Measurements from ENCODE around the gene GALNT2. TPM values are rescaled to one million over a fixed set of nuclear protein-coding genes. Genes with fewer than 3 reads are reported as not detected.

The GALNT2 gene
- total RNA-seq, 1 donor from 2014 or later, result 41.3 TPM

- intact Hi-C loops (cut with micrococcal nuclease), result no loop called here
Observed at GRCh38 chr1:230156536-230156935, 89.5 kb downstream of the GALNT2 start.

DNA sequence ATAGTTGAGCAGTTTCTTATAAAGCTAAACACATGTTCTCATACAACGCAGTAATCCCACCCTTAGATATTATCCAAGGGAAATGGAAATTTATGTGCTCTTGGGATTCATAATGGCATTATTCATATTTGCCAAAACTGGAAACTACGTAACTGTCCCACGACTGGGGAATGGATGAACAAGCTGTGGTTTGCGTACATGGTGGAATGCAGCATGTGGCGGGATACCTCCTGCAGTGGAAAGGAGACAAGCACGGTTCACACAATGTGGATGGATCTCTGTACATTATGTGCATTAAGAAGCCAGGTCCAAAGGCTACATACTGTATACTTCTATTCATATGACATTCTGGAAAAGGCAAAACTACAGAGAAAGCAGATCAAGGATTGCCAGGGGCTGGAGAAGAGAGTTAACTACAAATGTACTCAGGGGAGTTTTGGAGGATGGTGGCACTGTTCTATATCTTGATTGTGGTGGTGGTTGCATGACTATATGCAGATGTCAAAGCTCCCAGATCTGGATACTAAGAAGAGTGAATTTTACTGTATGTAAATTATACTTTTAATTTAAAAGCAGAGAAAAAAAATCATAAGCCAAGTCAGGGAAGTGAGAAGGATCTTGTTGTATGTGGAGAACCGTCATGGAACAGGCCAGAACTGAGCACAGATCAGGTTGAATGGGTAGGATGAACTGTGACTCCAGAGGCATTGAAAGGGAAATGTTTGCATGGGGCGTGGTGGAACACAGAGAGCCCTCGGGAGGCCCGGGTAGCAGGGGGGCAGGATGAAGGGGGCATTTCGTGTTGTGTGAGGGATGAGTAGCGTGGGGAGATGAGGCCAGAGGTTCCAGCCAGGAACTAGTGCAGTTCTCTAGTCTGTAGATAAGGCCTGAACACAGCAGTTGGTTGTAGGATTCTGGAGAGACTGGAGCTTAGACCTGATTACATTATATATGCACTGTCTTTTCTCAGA is 90.7 kb downstream of the GALNT2 start:
- intact Hi-C loops (cut with micrococcal nuclease), result no loop called here

DNA sequence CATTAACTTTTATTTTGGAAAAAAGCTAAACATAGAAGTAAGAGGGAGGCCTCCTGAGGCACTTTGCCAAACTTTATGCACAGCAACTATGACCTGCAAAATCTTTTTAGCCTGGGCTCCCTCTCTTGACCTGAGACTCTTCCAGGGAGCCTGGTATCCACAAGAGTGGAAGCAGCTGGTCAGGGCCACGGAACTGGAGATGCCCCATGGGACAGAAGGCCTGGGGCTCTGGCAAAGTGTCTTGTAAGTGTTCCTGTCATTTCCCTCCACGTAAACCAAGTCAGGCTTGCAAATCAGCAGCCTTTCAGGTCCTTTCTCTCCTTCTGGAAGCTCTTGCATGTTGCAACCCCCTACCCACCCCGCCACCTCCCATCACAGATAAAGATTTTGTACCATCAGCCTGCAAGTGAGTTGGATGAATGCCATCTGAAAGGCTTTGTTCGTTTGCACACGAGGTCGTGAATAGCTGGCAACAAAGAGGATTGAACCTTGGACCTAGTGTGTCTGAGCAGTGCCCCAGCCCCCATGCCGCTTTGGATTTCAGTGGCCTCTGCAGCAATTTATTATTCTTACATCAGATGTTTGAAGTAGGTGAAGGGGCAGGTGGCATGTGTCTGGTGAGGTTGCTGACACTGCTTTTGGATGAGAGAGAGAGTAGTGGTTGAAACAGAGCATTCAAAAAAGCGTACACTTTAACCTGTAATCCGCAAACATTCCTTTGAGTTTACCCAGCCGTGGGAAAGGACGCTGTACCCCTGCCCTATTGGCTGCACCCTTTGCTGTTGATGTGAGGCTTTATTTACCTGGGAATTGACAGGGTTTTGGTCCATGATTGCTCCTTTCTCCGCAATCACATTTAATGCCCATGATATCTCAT is 91.6 kb downstream of the GALNT2 start:
- intact Hi-C loops (cut with micrococcal nuclease), result no loop called here

- intact Hi-C loops (cut with micrococcal nuclease), result no loop called here
Observed at GRCh38 chr1:230159580-230159979, 92.5 kb downstream of the GALNT2 start.

GRCh38 chr1:230160957-230161771 is 94.1 kb downstream of the GALNT2 start:
- intact Hi-C loops (cut with micrococcal nuclease), result no loop called here

DNA sequence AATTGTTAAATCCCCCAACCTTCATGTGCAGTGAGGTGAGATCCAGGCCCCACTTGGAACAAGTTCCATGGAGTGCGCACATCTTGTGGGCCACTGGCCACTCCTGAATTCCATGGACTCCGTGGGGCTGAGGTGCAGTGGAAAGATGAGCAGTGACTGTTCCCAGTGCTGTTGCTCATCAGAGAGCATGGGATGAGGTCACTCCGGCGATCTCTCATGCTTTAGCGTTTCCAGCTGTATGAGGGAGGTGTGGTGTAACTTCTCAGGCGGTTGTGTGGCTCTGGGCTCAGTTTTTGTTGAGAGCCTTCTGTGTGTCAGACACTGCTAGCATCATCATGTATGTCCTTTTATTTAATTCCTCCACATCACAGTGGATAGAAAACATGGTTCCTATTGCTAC is 96.2 kb downstream of the GALNT2 start:
- intact Hi-C loops (cut with micrococcal nuclease), result no loop called here

DNA sequence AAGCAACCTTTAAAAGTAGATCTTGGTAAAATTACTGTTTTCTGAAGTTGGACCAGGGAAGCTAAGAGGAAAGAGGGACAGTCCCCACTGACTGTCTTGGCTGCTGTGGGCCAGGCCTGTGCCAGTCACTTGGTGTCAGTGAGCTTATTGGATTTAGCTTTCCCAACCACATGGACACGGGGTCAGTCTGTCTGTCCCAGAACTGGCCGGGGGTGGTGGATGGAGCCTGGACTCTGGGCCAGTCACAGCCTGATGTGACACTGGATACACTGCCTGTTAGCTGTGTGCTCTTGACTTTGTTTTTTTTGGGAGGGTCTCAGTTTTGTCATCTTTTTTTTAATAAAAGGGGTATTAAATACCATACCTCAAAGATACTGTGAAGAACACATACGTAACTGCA is 96.7 kb downstream of the GALNT2 start:
- intact Hi-C loops (cut with micrococcal nuclease), result no loop called here

- intact Hi-C loops (cut with micrococcal nuclease), result loop anchor here (5.0 kb wide), 2 partner anchors 308 to 908 kb away; no protein-coding TSS in a partner anchor
Observed at GRCh38 chr1:230165536-230165935, 98.5 kb downstream of the GALNT2 start.

DNA sequence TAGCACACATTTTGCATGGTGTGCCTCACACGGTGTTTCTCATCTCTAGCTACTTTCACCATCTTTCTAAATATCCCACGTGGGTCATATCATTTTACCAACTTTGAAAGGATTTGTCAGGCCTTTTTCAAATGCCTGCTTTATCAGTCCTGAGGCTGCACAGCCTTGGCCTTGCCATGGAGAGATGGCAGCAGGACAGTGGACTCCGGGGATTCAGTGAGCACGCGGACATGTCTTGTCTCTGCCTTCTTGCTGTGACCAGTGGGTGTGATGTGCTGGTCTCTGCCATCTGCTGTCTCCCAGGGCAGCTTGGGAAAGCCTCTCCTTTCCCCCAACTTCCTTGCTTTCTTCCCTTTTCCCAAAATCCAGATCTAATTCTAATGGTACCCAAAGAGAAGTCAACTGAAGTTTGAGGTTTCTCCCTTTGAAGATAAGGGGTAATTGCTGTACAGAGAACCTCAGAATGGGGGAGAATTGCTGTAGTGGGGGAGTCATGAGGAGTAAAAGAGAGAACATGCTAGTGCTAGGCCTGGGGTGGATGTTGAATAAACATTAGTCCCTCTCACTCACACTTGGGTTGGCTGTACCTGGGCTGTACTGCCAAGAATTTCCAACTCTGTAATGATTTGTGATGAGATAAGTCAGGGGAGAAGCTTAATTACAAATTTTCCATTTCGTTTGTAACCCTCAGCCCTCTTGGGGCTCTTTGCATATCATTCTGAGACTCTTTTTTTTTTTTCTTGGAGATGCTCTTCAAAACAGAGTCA is 99.5 kb downstream of the GALNT2 start:
- intact Hi-C loops (cut with micrococcal nuclease), result loop anchor here (1.0 to 5.0 kb wide), 8 partner anchors 34 to 909 kb away; partner anchors contain the start of gene GALNT2

GRCh38 chr1:230167419-230167852 is 100.4 kb downstream of the GALNT2 start:
- intact Hi-C loops (cut with micrococcal nuclease), result loop anchor here (1.0 to 5.0 kb wide), 8 partner anchors 35 to 910 kb away; partner anchors contain the start of gene GALNT2

- intact Hi-C loops (cut with micrococcal nuclease), result loop anchor here (2.0 to 5.0 kb wide), 3 partner anchors 43 to 912 kb away; no protein-coding TSS in a partner anchor
Observed at GRCh38 chr1:230169454-230170152, 102.6 kb downstream of the GALNT2 start.

DNA sequence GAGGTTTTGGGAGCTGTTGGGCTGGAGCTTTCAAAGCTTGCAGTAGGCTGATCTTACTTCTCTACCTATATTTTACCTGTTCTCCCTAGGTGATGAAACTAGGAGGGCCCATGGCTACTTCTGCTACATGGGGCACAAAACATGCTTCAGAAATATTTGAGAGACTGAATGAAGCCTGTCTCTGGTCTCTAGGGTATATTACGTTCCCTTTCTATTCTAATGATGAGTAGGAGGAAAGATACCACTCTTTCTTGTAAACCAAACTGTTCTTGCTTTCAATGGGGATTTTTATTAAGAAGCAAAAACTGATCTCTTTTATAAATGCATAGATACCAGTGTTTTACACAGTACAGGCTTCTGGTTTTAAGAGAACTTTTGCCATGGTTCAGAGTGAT is 103.1 kb downstream of the GALNT2 start:
- intact Hi-C loops (cut with micrococcal nuclease), result loop anchor here (2.0 kb wide), 1 partner anchor 43 kb away; no protein-coding TSS in a partner anchor

GRCh38 chr1:230170622-230171021 is 103.6 kb downstream of the GALNT2 start:
- intact Hi-C loops (cut with micrococcal nuclease), result loop anchor here (2.0 kb wide), 1 partner anchor 42 kb away; no protein-coding TSS in a partner anchor

DNA sequence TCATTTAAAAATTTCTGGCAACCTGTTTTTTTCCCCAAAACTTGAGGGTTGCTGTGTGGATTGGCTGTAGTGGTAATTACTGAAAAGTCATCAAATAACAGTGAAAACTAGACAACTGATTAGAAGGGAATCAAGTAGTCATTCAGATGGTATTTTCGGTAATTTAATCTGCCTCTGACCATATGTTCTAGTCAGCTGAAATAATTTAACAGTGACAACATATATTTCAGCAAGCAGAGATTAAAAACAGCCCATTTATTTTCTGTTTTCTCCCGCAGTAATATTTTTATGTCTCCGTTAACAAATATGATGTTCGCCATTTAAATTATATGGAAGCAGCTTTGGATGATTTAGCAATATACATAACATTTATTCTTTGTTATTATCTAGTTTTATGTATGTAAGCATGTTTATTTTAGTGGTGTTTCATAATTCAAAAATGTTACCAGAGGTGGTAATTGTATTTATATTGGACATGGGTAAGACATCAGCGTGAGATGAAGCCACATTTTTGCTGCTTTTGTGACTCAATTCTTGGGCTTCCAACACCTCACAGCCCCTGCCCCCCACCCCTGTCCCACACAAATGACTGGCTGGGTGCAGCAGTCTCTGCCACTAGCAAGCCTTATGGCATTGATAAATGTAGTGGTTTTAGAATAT is 104.4 kb downstream of the GALNT2 start:
- intact Hi-C loops (cut with micrococcal nuclease), result loop anchor here (2.0 kb wide), 1 partner anchor 41 kb away; no protein-coding TSS in a partner anchor

DNA sequence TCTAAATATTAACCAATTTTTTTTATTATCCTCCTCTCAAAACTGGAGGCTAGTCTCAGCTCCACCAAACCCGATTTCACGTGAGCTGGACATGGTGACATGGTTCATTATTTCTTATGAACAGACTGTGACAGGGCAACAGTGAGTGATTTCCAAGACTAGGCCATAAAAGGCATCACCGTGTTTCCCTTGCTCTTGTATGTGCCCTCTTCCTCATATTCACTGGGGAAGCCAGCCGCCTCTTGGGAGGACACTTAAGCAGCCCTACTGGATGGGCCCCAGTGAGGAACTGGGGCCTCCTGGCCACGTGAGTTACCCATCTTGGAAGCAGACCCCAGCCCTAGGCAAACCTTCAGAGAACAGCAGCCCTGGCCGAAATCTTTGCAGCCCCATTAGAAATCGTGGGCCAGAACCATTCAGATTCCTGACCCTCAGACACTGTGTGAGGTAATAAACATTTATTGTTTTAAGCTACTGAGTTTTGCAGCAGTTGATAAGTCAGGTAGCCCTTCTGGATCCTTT is 105.0 kb downstream of the GALNT2 start:
- intact Hi-C loops (cut with micrococcal nuclease), result no loop called here

- intact Hi-C loops (cut with micrococcal nuclease), result no loop called here
Observed at GRCh38 chr1:230173187-230173975, 106.3 kb downstream of the GALNT2 start.

GRCh38 chr1:230174041-230174440 is 107.0 kb downstream of the GALNT2 start:
- intact Hi-C loops (cut with micrococcal nuclease), result no loop called here
